Adrenal gland (tissue), 12 donors: ENCODE results near the gene RPEL1. TPM values are rescaled to one million over a fixed set of nuclear protein-coding genes. Genes with fewer than 3 reads are reported as not detected.

Experiments
- DNase-seq, 7 donors: peaks; one replicate each; pipeline ENCODE4 v3.0.0-alpha.2; 2019 to 2020
- H3K27ac ChIP-seq, 5 donors: fragments of 200-600 bp; sonication (generic) in 4 of 5; 1 replicate in 3 of 5; 2 replicates in 2 of 5; pipeline versions ENCODE4 v1.5.1 to v1.8.0; 2016 to 2020; ENCODE audit warnings: mild to moderate bottlenecking in 1 of 5
- H3K27me3 ChIP-seq: fragments of 200-600 bp; 2 replicates; pipeline ENCODE4 v1.8.0; 2021
- H3K36me3 ChIP-seq, 2 donors: fragments of 200-600 bp; replicated peaks in 1 of 2; 1 replicate in 1 of 2; 2 replicates in 1 of 2; pipeline versions ENCODE4 v1.5.1 to v1.8.0; 2018 to 2022
- H3K4me1 ChIP-seq, 2 donors: fragments of 200-600 bp; replicated peaks in 1 of 2; 1 replicate in 1 of 2; 2 replicates in 1 of 2; pipeline versions ENCODE4 v1.5.1 to v1.8.0; 2018 to 2021
- H3K4me3 ChIP-seq, 4 donors: fragments of 200-600 bp; sonication (generic) in 3 of 4; one replicate each; pipeline ENCODE4 v1.5.1; 2016 to 2018
- H3K9me3 ChIP-seq, 3 donors: fragments of 200-600 bp; sonication (generic) in 1 of 3; replicated peaks in 1 of 3; 1 replicate in 2 of 3; 2 replicates in 1 of 3; pipeline versions ENCODE4 v1.5.1 to v1.8.0; 2016 to 2021
- CTCF ChIP-seq, 6 experiments: fragments of 450-650 bp in 4 of 6; fragments of 200-600 bp in 2 of 6; sonication (generic) in 1 of 6; IDR thresholded peaks; 1 replicate in 5 of 6; 2 replicates in 1 of 6; pipeline versions ENCODE4 v1.5.1 to v1.8.0; 2016 to 2021; ENCODE audit warnings: antibody characterized with exemption in 6 of 6, mild to moderate bottlenecking in 2 of 6, moderate library complexity in 1 of 6
- POLR2A ChIP-seq, 2 donors: fragments of 450-650 bp; IDR thresholded peaks; one replicate each; pipeline ENCODE4 v1.6.1; 2017; ENCODE audit warnings: antibody characterized with exemption in 2 of 2, mild to moderate bottlenecking in 2 of 2, moderate library complexity in 1 of 2
- WGBS, 4 donors: extraction: QIAGEN DNeasy Blood & Tissue Kit in 2 of 4; methylation state at CpG; one replicate each; pipeline versions ENCODE4 v1.1.5 to v1.1.7; 2013 to 2017; 5-methylcytosine and 5-hydroxymethylcytosine counted together
- intact Hi-C, 2 donors: fragments of 100-400 bp; cut with DNase I; formaldehyde crosslinking; loops; one replicate each; pipeline versions ENCODE4 v1.14.1 to v1.15.0; 2022 to 2023
- polyA plus RNA-seq, 3 donors: library from polyadenylated mRNA; stranded (reverse); fragments of 200-250 nt in 2 of 3; fragments of 350-450 nt in 1 of 3; fragmentation: Illumina TruSeq in 1 of 3; extraction: RNeasy Lipid Tissue Mini Kit (QIAGEN cat#74804) in 1 of 3; gene quantifications; one replicate each; pipeline ENCODE4 v1.2.3, GENCODE V29; 2013 to 2014
- total RNA-seq, 9 donors: library from RNA; depleted of rRNA in 4 of 9; stranded (reverse); fragments of >200 nt in 4 of 9; fragments of 120-200 nt in 1 of 9; fragmentation: NEBNext Ultra II Directional in 1 of 9; extraction: Animal tissue kit (Norgen Biotek cat#: 25700) in 1 of 9; gene quantifications; one replicate each; pipeline versions ENCODE4 v1.1.0 to v1.2.4, GENCODE V29; 2013 to 2023
- donor health status: healthy with polysubstance abuse.
- donor health status: Bipolar disorder and iron deficiency.
- donor health status: DM: yes; HTN: yes; CAD: no.
- donor health status: DM: no; HTN: no; CAD: no.
- donor health status: DM: no; HTN: no; CAD: no.
- donor health status: DM: yes; HTN: yes; CAD: no.

RPEL1 gene
- total and polyA plus RNA-seq, 12 donors: 0.09 to 0.11 TPM; not detected in 10

- Histone ChIP-seq H3K4me3 (no peak overlapping the region), H3K36me3 (no peaks in the 10 kb centered on the region), H3K27ac (peak overlapping the region in 1 of 5 donors; percentile 24), H3K27me3 (no peaks in the 10 kb centered on the region), H3K4me1 (peaks cover 0 to 12% of the 10 kb centered on the region in 2 donors), H3K9me3 (no peaks in the 10 kb centered on the region)
- TF ChIP-seq POLR2A (IDR thresholded peaks at IDR 0.05) (no peak), CTCF (IDR thresholded peaks at IDR 0.05) (no peak)
- DNase-seq: peak in 2 of 7 donors; percentile 37 to 59
- intact Hi-C loops: no loop called here
- 33 to 56% (median 53%) methylated on average over 4 of the region's 4 CpGs for WGBS, 4 donors
These were observed 14.6 kb upstream of the RPEL1 start for GRCh38 chr10:103231047-103231551.

- H3K9me3 ChIP-seq: no peaks in the 10 kb centered on the region
- intact Hi-C loops: no loop called here
- H3K27me3 ChIP-seq: no peaks in the 10 kb centered on the region
- H3K4me3 ChIP-seq: no peak overlapping the region
- no peak overlapping the region for H3K27ac ChIP-seq
- no peaks in the 10 kb centered on the region for H3K36me3 ChIP-seq
- H3K4me1 ChIP-seq: peaks cover 0 to 12% of the 10 kb centered on the region in 2 donors
- WGBS, 4 donors: 78 to 85% (median 80%) methylated on average over 3 of the region's 3 CpGs
- TF ChIP-seq POLR2A (IDR thresholded peaks at IDR 0.05): no peak
- no peak for TF ChIP-seq CTCF (IDR thresholded peaks at IDR 0.05)
- DNase-seq: no peak
These were observed 13.5 kb upstream of the RPEL1 start for GRCh38 chr10:103232131-103232673.

GRCh38 chr10:103232772-103233488 is 12.8 kb upstream of the RPEL1 start:
- no peak for TF ChIP-seq POLR2A (IDR thresholded peaks at IDR 0.05)
- no peak for TF ChIP-seq CTCF (IDR thresholded peaks at IDR 0.05)
- Histone ChIP-seq H3K36me3 (no peaks in the 10 kb centered on the region), H3K27me3 (no peaks in the 10 kb centered on the region), H3K9me3 (no peaks in the 10 kb centered on the region), H3K4me3 (no peak overlapping the region), H3K4me1 (peaks cover 0 to 12% of the 10 kb centered on the region in 2 donors), H3K27ac (no peak overlapping the region)
- intact Hi-C loops: no loop called here
- WGBS, 4 donors: 80 to 88% (median 81%) methylated on average over 7 of the region's 7 CpGs
- DNase-seq: no peak

- 91 to 96% (median 93%) methylated on average over 2 of the region's 2 CpGs for WGBS, 4 donors
- DNase-seq: no peak
- H3K9me3 ChIP-seq: no peaks in the 10 kb centered on the region
- H3K4me3 ChIP-seq: no peak overlapping the region
- intact Hi-C loops: no loop called here
- no peaks in the 10 kb centered on the region for H3K36me3 ChIP-seq
- H3K27ac ChIP-seq: no peak overlapping the region
- TF ChIP-seq CTCF (IDR thresholded peaks at IDR 0.05): no peak
- no peak for TF ChIP-seq POLR2A (IDR thresholded peaks at IDR 0.05)
- H3K4me1 ChIP-seq: peaks cover 0 to 11% of the 10 kb centered on the region in 2 donors
- no peaks in the 10 kb centered on the region for H3K27me3 ChIP-seq
These were observed 9.9 kb upstream of the RPEL1 start for GRCh38 chr10:103235775-103236174.
